HG02610 (cell line): ENCODE measurements around the gene CLK4.

Experiments
- ATAC-seq: cut with Tn5 transposase; IDR thresholded peaks from one replicate; pipeline ENCODE4 v1.9.1; 2021; ENCODE audit warnings: mild to moderate bottlenecking, moderate library complexity; ENCODE audit not compliant: unreplicated experiment

The CLK4 gene

DNA sequence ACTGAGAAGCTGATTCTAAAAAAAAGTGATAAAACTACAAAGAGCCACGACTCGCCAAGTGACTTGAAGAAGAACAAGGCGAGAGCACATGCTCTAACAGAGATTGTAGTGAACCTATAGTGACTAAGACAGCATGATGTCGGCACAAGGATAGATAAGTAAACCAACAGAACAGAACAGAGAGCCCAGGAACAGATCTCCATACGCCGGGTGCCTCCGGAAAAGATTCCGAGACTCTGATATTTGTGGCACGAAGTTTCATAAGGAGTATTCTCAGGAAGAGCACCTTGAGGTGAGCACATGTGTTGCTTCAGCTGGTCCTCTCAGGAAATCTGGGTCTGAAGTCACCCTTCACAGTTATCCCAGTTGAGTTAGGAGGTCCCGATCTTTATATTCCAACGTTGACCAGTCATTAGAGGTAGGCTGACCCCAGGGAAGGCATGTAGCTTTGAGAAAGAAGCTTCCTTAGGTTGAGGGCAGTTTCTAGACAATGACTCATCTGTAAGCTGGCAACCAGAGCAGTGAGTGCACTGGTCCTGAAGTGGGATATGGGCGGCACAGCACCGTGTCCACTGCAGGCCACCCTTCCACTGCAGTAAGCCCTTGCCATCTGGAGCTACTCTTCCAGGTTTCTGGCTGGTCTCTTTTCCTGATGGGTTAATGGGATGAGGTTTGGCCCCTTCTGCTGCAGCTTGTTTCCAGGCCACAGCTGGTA is 13.6 kb upstream of the CLK4 start:
- no peak for ATAC-seq

DNA sequence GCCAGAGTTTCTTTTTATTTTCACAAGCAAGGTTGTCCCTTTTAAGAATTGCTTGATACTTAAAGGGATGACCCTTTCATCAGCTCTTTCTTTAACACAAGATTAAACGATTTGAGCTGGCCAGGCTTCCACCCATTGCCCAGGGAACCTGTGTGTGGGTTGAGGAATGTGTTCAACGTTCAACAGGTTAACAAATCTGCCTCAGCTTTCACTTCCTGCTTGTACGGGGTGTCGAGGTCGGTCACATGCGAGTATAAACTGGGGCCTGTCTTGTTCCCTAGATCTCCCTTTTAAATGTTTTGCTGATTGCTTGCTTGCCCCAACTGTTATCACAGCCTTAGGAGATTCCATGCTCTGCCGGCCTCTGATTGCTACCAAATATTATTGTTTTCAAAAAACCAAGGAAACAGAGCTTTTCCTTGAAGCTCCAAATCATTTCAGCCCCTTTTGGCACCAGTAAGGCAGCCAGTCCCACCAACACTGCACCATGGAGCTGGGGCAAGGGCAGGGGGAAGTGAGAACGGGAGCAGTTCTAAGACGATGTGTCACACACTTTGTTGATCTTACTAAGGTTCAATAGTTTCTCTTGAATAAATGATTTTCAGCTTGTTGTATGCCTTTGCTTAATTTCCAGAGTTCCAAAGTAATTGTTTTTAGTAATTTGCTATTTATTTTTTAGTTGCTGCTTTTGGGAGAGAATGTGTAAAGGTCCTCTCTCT is 10.7 kb upstream of the CLK4 start:
- no peak for ATAC-seq

DNA sequence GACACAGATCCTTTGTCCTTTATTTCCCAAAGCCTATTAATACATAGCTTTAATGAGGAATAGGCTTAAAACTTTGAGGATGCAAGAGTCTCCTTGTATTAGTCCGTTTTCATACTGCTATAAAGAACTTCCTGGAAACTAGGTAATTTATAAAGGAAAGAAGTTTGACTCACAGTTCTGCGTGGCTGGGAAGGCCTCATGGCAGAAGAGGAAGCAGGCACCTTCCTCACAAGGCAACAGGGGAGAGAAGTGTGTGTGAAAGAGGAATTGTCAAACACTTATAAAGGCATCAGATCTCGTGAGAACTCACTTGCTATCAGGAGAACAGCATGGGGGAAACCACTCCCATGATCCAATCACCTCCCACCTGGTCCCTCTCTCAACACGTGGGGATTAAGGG is 5.4 kb upstream of the CLK4 start:
- ATAC-seq = no peak

DNA sequence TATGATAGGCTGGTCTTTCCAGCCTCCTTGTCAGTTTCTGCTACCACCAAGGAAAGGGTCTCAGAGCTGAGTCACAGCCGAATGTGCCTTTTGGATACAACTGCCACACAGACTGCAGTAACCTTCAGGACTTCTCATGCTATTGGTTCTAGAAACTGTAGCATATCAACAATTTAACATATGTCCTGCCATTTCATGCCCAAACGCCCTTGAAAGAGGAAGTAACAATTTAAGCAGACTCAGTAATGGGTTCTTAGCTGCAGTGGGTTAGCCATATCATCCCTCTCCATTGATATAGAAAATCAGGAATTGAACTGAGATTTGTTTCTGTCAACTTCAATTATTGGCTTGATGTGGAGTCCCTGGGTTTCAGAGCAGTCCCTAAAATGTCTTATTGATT is 4.1 kb upstream of the CLK4 start:
- no peak for ATAC-seq

DNA sequence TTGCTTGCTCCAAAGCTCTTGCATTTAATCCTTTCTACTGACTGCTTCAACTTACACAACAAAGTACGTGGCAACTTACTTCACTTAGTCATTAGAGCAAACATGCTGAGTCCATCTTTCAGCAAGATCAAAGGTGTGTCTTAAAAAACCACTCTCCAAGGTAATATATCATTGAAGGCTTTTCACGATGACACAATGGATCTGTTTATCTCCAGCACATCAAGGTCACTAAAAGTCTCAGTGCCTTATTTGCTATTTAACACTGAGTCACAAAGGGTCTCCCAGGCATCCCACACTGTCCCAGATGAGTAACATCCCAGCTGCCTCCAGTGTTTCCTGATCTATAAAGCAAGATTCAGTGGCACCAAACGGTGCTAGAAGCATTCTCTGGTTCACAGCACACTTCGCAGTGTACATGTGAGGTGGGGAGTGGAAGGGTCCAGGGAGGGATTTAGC is 3.7 kb upstream of the CLK4 start:
- no peak for ATAC-seq

DNA sequence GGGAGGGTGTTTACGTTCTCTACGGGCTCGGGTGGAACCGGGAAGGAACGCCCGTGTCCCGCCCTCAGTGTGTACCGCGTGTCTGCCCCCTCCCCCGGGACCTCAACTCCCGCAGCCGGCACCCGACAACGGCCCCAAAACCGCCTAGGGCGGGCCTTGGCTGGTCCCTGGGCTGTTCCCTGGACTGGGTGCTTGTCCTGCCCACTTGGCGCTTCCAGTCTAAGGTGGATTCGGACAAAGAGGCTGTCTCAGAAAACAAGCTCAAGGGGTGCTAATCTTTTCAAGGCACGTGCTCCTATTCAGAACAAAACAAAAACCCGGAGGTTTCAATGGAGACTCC is 379 bp upstream of the CLK4 start:
- no peak for ATAC-seq

GRCh38 chr5:178625679-178626483 is 969 bp downstream of the CLK4 start:
- peak; percentile 6 for ATAC-seq

DNA sequence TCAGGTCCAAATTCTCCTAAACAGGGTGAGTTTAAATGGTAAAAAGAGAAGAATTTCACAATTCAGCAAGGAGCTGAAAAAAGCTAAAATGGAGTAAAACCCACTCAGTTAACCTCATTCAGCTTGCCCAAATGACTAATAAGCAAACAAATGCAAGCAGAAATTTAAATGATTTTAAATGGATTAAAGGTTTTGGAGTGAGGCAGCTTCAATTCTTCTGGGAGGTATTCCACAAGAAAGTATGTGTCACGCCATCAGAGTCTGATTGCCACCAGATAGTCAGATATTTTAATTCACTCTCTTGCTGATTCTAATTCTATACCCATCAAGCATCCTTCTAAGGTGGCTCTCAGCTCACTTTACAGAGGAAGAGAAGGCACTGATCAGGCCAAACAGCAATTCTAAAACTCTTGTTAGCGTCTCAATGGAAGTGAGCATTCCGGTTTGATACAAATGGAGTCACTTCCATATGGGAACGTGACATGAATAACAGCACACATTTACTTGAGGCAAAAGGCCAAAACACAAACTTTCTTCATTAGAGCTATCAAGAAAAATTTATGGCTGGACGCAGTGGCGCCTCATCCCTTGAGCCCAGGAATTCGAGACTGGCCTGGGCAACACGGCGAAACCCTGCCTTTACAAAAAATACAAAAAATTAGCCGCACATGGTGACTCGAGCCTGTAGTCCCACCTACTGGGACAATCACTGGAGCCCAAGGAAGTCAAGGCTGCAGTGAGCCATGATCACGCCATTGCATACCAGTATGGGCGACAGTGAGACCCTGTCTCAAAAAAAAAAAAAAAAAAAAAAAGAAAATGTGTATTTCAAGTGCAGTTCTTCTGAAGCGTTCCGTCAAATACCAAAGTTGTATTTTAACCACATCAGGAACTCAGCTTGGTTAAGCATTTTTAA is 2.0 kb downstream of the CLK4 start:
- no peak for ATAC-seq

GRCh38 chr5:178622679-178623247 is 4.1 kb downstream of the CLK4 start:
- no peak for ATAC-seq

- ATAC-seq = no peak
Observed at GRCh38 chr5:178619390-178619789, 7.5 kb downstream of the CLK4 start.

GRCh38 chr5:178612299-178612698 is 14.6 kb downstream of the CLK4 start:
- no peak for ATAC-seq

DNA sequence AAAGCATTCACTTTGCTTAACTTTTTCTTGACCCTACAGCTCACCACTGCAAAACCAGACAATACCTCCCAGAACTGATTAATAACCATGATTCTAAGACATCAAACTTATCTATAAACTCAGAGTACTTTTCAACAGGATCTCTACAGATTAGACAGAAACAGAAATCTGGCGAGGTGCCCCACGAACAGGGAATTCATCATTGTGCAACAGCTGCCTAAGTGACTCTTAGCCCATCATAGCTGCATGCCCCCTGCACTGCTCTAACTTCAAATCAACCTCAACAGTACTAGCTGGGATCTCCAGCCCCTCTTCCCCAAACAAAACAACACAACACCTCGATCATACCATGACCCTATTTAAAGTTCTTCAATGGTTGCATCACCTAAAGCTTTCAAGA is 20.6 kb downstream of the CLK4 start:
- ATAC-seq = no peak

DNA sequence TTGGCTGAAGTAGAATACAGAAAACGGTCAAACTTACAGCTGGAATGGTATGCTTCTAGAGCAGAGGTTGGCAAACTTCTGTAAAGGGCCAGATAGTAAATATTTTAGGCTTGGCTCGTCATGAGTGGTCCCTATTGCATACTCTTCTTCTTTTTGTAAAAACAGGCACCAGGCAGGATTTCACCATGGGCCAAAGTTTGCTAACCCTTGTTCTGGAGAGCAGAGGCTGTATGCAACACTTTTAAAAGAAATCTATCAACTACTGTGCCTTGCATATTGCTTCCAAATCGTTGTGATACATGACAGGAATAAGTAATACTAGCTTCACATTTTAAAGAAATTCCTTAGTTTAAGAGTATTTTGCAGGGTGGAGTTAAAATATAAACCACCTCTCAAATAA is 21.1 kb downstream of the CLK4 start:
- no peak for ATAC-seq

DNA sequence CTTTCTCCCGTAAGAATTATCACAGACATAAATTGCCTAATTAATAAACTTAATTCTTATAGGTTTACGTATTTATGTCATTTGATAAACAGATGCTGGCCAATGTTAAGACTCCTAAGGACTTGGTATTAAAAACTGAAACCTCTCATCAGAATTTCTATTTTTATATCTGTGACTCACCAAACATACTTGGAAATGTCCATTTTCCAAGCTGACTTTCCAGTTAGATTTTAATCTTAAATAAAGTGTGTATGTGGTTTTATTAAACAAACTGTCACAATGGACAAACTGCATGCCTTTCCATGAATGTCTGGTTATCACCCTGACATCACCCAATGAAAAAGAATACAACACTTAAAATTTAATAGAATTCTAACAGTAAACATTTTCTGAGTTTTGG is 24.1 kb downstream of the CLK4 start:
- no peak for ATAC-seq

- no peak for ATAC-seq
Observed at GRCh38 chr5:178595750-178596149, 31.1 kb downstream of the CLK4 start.

GRCh38 chr5:178595150-178595549 is 31.7 kb downstream of the CLK4 start:
- ATAC-seq = no peak

DNA sequence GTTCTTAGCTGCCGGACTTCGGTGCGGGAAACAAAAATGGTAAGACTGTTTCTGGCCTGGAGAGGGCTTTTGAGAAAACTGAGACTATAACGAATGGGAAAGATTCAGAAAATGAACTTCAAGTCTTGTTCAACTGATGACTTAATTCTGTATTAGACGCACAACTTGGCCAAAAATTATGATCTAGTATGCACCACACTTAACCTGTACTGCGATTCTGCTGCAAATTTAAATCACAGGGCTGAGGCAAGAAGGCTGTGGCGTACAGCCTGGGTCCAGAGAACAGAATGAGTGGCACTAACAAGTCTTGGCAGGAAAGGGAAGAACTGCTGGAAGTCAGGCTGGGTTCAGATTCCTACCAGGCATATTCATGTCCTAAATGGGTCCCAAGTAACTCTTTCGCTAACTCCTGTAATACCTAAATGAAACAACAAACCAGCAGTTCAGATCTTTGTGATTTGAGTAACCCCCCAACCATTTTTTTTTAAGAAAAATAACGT is 35.9 kb downstream of the CLK4 start:
- no peak for ATAC-seq

- ATAC-seq = no peak
Observed at GRCh38 chr5:178590141-178590923, 36.5 kb downstream of the CLK4 start, which contains the start of gene COL23A1. TSS of gene COL23A1 (minus strand) at chr5:178590393.
